Suprapubic skin (tissue), 4 donors: ENCODE measurements around the gene TRIM8.

Experiments used
- EP300 ChIP-seq: sonication (generic); formaldehyde crosslinking; IDR thresholded peaks from one replicate; pipeline ENCODE4 v1.6.1; 2017; ENCODE audit warnings: antibody characterized with exemption
- POLR2A ChIP-seq, 2 donors: fragments of 450-650 bp; IDR thresholded peaks; one replicate each; pipeline ENCODE4 v1.6.1; 2017; ENCODE audit warnings: antibody characterized with exemption in 2 of 2, mild to moderate bottlenecking in 2 of 2, moderate library complexity in 2 of 2
- POLR2AphosphoS5 ChIP-seq, 3 donors: sonication (generic); formaldehyde crosslinking; IDR thresholded peaks; one replicate each; pipeline ENCODE4 v1.6.1; 2017; ENCODE audit warnings: antibody characterized with exemption in 3 of 3
- TF ChIP-seq, protein P1 (sequence below), 2 donors: fragments of 200-600 bp in 1 of 2; fragments of 450-650 bp in 1 of 2; sonication (generic) in 1 of 2; IDR thresholded peaks; one replicate each; pipeline ENCODE4 v1.5.1; 2016 to 2019; ENCODE audit warnings: antibody characterized with exemption in 2 of 2, mild to moderate bottlenecking in 1 of 2, moderate library complexity in 1 of 2

- TF ChIP-seq, protein P1, sequence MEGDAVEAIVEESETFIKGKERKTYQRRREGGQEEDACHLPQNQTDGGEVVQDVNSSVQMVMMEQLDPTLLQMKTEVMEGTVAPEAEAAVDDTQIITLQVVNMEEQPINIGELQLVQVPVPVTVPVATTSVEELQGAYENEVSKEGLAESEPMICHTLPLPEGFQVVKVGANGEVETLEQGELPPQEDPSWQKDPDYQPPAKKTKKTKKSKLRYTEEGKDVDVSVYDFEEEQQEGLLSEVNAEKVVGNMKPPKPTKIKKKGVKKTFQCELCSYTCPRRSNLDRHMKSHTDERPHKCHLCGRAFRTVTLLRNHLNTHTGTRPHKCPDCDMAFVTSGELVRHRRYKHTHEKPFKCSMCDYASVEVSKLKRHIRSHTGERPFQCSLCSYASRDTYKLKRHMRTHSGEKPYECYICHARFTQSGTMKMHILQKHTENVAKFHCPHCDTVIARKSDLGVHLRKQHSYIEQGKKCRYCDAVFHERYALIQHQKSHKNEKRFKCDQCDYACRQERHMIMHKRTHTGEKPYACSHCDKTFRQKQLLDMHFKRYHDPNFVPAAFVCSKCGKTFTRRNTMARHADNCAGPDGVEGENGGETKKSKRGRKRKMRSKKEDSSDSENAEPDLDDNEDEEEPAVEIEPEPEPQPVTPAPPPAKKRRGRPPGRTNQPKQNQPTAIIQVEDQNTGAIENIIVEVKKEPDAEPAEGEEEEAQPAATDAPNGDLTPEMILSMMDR (IDR thresholded peaks at IDR 0.05) = no peak
- TF ChIP-seq POLR2AphosphoS5 (IDR thresholded peaks at IDR 0.05) = no peak
- no peak for TF ChIP-seq POLR2A (IDR thresholded peaks at IDR 0.05)
- TF ChIP-seq EP300 = no peak
Observed at GRCh38 chr10:102658802-102659201, 14.5 kb downstream of the TRIM8 start.
